ENCODE measurements around the gene ZFYVE26. TPM values are rescaled to one million over a fixed set of nuclear protein-coding genes. Genes with fewer than 3 reads are reported as not detected.

Gene ZFYVE26
- 15.2 and 20.0 TPM in 2 replicates for total RNA-seq

DNA sequence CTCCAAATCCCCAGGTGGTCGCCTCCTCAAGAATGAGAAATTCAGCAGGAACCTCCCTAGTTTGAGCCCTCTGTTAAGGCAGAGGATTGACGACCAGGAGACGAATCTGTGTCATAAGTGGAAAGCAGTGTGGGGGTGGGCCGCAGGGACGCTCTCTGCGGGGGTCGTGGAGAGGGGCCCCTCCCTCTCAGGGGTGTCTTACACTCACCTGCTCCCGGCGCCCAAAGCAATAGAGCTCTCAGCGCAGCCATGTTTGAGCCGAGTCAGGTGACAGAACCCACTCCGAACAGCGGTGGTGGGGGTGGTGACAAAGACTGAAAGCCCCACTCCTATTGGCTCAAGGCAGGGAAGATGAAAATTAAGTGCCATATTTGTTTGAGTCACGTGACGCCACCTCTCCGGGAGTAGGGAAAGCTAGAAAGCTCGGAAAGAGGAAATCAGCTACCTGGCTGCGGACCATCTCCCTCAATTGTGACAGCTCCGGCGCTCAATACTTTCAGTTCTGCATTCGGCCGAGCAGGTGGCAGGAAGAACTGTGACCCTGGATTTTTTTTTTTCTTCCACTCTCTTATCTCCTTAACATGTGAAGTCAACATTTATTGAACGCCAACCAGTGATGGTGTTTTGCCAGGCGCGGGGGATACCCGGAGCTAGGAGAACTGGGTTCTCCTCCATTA is at the start of gene ZFYVE26:
Gene ZFYVE26, minus strand, starts transcription at position 265 of the 677 bp plus-strand sequence. CDS start 627 bp downstream, outside the sequence.
- Mint-ChIP-seq H3K36me3 (ENCODE audit: low read depth) (peaks cover 9% of the 10 kb centered on the region), H3K9me3 (no peaks in the 10 kb centered on the region), H3K4me1 (ENCODE audit: low read depth) (peaks cover 49% of the 10 kb centered on the region), H3K27me3 (ENCODE audit: insufficient read depth) (no peaks in the 10 kb centered on the region), H3K27ac (peak within 1 kb of the TSS; percentile 90), H3K4me3 (peak within 1 kb of the TSS; percentile 90)
- intact Hi-C loops (cut with micrococcal nuclease): loop anchor here (1.0 to 5.0 kb wide), 12 partner anchors 121 to 1951 kb away; partner anchors contain the start of genes ACTN1, DCAF5, EIF2S1 and ERH
- DNase-seq (ENCODE audit: low spot score): peak; percentile 88

DNA sequence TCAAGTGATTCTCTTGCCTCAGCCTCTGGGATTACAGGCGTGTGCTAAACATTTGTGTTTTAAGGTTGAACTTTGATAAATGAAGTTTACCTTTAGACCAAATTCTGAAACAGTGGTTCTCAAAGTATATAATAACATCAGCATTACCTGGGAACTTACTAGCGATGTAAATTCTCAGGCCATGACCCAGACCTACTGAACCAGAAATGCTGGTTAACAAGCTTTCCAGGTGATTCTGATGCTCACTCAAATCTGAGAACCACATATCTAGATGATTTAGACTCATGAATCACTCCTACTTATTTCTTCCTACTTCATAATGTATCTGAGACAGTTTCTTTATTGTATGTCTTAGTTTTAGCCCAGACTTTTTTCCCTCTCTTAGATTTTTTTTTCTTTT is 46.8 kb upstream of the ZFYVE26 start:
- DNase-seq (ENCODE audit: low spot score): no peak
- intact Hi-C loops (cut with micrococcal nuclease): no loop called here
- Mint-ChIP-seq H3K9me3 (no peaks in the 10 kb centered on the region), H3K4me1 (ENCODE audit: low read depth) (no peaks in the 10 kb centered on the region), H3K36me3 (ENCODE audit: low read depth) (peaks cover 9% of the 10 kb centered on the region), H3K27ac (no peak overlapping the region), H3K27me3 (ENCODE audit: insufficient read depth) (no peaks in the 10 kb centered on the region), H3K4me3 (no peak overlapping the region)

DNA sequence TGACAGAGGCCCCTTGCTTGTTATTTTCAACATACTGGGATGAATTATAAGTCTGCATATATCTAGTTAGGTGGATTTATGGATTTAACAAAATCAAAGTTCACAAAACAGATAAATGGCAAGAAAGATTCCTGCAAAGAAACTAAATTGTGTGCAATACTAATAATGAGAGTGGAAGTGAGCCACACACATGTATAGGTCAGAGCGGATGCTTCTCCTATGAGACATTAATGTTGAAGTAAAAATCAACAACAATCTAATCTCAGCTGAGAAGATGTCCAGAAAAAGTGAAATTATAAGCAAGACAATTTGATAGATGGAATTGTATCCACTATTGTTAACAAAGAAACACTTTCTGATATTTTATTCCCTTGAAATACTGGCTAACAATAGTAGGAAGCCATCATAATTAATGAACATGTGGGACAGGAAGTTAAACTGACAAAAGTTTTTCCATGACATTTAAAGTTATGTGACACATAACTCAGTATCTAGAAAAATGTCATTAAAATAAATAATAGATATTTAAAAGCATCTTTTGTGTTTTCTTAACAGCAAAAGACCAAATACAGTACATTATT is 42.9 kb upstream of the ZFYVE26 start:
- Mint-ChIP-seq H3K27ac (no peak overlapping the region), H3K27me3 (ENCODE audit: insufficient read depth) (peaks cover 2% of the 10 kb centered on the region), H3K4me3 (no peak overlapping the region), H3K36me3 (ENCODE audit: low read depth) (peaks cover 2% of the 10 kb centered on the region), H3K4me1 (ENCODE audit: low read depth) (no peaks in the 10 kb centered on the region), H3K9me3 (no peaks in the 10 kb centered on the region)
- no peak for DNase-seq (ENCODE audit: low spot score)
- intact Hi-C loops (cut with micrococcal nuclease): no loop called here

DNA sequence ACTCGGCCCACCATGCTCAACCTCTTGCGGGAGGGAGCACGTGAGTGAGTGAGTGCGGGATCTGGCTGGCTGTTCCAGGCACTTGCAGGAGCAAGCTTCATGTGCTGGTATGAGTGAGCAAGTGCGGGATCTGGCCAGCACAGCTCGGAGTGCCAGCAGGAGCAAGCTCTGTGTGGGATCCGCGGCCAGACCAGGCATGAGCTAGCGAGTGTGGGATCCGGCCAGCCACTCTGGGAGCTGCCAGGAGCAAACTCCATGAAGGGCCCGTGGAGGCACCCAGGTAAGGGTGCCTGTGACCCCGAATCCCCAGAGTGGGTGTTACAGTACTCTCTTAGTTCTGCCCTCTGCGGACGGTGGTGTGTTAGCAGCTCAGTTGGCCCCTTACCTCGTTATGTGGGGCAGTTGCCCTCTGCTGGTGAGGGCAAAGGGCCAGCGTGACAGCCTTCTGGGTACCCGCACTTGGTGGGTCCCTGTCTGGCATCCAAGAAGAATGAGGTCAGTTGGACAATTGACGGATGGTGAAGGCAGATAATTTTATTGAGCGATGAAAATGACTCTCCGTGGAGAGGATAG is 41.5 kb upstream of the ZFYVE26 start:
- Mint-ChIP-seq H3K9me3 (no peaks in the 10 kb centered on the region), H3K27ac (no peak overlapping the region), H3K4me3 (no peak overlapping the region), H3K4me1 (ENCODE audit: low read depth) (no peaks in the 10 kb centered on the region), H3K36me3 (ENCODE audit: low read depth) (no peaks in the 10 kb centered on the region), H3K27me3 (ENCODE audit: insufficient read depth) (peaks cover 2% of the 10 kb centered on the region)
- no peak for DNase-seq (ENCODE audit: low spot score)
- intact Hi-C loops (cut with micrococcal nuclease): no loop called here

DNA sequence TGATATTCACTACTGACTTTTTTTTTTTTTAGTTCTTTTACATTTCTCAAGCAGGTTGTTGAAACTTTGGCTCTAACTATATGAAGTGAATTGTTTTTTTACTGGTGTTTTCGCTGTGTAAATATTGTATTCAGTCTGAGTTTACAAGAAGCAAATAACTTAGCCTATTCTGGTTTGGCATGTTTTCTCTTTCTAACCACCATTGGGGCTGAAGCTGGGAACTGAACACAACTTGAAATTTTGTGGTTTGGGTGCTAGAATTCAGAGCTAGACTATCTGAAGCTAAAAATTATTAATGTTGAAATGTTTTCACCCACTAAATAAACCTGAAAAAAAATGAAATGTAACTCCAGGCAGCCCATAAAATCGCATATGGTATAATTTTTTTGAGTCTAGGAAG is 40.4 kb upstream of the ZFYVE26 start:
- Mint-ChIP-seq H3K27ac (no peak overlapping the region), H3K27me3 (ENCODE audit: insufficient read depth) (peaks cover 2% of the 10 kb centered on the region), H3K4me3 (no peak overlapping the region), H3K9me3 (no peaks in the 10 kb centered on the region), H3K4me1 (ENCODE audit: low read depth) (no peaks in the 10 kb centered on the region), H3K36me3 (ENCODE audit: low read depth) (no peaks in the 10 kb centered on the region)
- intact Hi-C loops (cut with micrococcal nuclease): no loop called here
- no peak for DNase-seq (ENCODE audit: low spot score)

DNA sequence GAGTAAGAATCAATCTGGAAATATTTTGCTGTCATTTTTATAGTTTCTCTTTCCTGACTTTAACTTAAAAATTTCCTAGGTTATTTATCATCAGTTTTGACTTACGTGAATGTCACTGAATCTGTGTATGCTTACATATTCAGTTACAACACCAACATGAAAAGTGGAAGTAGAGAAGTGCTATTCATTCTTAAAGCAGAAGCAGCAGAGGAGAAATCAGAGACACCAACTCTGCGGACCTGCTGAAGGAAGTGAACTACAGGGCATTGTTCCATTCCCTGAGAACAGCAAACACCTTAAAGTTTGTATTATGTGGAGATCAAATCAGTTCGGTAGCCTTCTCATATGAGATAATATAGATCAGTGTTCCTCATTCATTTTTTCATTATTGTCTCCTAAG is 37.3 kb upstream of the ZFYVE26 start:
- Mint-ChIP-seq H3K27me3 (ENCODE audit: insufficient read depth) (peaks cover 2% of the 10 kb centered on the region), H3K4me3 (no peak overlapping the region), H3K36me3 (ENCODE audit: low read depth) (peaks cover 2% of the 10 kb centered on the region), H3K9me3 (no peaks in the 10 kb centered on the region), H3K4me1 (ENCODE audit: low read depth) (no peaks in the 10 kb centered on the region), H3K27ac (no peak overlapping the region)
- no peak for DNase-seq (ENCODE audit: low spot score)
- intact Hi-C loops (cut with micrococcal nuclease): no loop called here

DNA sequence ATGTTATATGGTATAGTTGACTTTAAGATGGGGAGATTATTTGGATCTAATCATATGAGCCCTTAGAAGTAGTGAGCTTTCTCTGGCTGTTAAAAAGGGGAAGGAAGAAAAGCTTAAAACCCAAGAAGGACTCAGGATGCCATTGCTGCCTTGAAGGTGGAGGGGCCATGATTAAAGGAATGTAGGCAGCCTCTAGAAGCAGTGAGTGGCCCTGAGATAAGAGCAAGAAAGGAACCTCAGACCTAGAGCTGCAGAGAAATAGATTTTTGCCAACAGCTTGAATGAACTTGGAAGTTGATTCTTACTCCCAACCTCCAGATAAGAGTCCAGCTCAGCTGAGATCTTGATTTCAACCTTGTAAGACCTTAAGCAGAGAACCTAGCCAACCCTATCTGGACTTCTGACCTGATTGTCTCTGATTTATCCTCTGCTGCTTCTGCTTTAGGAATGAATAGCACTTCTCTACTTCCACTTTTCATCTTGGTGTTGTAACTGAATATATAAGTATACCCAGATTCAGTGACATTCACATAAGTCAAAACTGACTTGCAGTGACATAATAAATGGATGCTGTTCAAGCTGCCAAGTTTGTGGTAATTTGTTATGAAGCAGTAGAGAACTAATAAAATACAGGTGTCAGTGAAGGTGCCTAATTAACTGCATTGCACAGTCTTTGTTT is 36.7 kb upstream of the ZFYVE26 start:
- H3K9me3 Mint-ChIP-seq: peaks cover 3% of the 10 kb centered on the region
- peaks cover 2% of the 10 kb centered on the region for H3K36me3 Mint-ChIP-seq (ENCODE audit: low read depth)
- no peak overlapping the region for H3K27ac Mint-ChIP-seq
- H3K27me3 Mint-ChIP-seq (ENCODE audit: insufficient read depth): peaks cover 2% of the 10 kb centered on the region
- DNase-seq (ENCODE audit: low spot score): no peak
- H3K4me1 Mint-ChIP-seq (ENCODE audit: low read depth): no peaks in the 10 kb centered on the region
- intact Hi-C loops (cut with micrococcal nuclease): no loop called here
- H3K4me3 Mint-ChIP-seq: no peak overlapping the region

DNA sequence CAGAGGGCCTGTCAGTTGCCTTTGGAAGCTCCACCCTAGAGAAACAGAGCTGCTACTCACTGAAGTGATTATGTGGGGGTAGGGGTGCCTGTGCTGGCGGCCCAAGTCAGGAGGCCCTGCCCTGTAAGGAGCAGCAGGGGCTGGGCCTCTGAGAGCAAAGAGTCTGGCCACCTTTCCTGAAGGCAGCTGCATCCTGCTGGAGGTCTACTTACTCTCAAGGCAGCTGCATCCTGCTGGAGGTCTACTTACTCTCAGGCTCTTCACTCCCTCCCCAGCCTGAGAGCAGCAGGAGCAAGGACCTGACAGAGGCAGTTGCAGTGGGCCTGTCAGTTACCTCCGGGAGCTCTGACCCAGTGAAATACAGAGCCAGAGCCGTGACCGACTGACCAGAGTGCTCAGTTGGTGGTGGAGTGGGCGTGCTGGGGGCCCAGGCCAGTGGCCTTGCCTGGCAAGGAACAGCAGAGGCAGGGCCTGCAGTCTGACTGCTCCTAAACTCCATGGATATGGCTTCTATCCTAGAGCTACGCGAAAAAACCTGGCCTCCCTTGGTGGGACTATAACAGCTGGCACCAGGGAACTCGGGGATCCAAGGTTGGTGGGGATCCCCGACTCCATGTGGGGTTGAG is 35.5 kb upstream of the ZFYVE26 start:
- Mint-ChIP-seq H3K36me3 (ENCODE audit: low read depth) (peaks cover 3% of the 10 kb centered on the region), H3K27me3 (ENCODE audit: insufficient read depth) (peaks cover 6% of the 10 kb centered on the region), H3K9me3 (peaks cover 8% of the 10 kb centered on the region), H3K27ac (no peak overlapping the region), H3K4me1 (ENCODE audit: low read depth) (no peaks in the 10 kb centered on the region), H3K4me3 (no peak overlapping the region)
- no peak for DNase-seq (ENCODE audit: low spot score)
- intact Hi-C loops (cut with micrococcal nuclease): no loop called here

DNA sequence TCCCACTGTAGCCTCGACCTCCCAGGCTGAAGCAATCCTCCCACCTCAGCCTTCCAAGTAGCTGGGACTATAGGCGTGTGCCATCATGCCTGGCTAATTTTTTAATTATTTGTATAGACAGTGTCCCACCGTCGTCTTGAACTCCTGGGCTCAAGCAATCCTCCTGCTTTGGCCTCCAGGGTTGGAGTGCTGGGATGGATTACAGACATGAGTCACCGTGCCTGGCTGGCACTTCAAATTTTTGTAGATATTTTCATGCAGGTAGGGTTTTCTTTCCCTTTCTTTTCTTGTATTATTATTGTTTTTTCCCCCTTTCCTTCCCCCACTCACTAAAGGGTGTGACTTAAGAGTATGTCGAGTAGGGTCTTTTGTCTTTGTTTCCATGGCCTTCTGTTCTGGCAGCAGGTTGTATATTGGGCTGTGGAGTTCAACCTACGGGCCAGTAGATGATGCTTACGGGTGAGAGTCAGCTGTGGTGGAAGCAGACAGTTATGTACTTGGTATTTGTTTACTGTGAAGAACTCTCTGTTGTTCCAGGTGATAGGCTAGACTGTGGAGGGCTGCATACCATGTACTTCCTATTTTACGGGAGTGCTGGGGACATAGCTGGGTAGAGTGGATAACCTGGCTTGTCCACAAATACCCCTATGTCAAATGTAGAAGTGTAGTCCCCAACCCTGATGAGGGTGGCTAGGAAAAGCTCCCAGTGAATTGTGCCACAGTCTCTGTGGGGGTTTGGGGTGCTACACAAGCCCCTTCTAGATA is 33.9 kb upstream of the ZFYVE26 start:
- intact Hi-C loops (cut with micrococcal nuclease): no loop called here
- Mint-ChIP-seq H3K27me3 (ENCODE audit: insufficient read depth) (peaks cover 4% of the 10 kb centered on the region), H3K27ac (no peak overlapping the region)

DNA sequence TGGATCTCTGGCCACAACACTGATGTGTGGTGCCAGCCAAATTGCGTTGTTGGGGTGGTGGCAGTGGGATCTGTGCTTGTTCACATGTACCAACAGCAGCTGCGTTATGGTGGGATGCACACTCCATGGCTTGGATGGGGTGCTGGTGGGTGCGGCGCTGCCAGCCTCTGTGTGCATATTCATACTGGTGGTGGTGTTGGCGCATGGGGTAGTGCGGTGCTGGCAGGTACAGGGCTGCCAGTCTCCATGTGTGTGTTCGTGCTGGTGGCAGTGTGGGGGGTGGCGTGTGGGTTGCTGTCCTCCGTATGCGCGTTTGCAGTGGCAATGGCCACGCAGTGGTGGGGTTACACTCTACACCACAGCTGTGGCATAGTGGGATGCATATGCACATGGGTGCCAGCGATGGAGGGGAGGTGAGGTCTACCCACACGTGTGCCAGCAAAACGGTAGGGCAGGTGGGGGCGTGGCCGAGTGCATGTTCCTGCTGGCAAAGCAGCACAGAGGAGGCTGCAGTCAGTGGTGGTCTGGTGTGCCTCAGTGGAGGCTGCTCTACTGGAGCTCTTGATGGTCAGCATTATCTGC is 29.7 kb upstream of the ZFYVE26 start:
- no peak for DNase-seq (ENCODE audit: low spot score)
- H3K4me3 Mint-ChIP-seq: no peak overlapping the region
- peaks cover 8% of the 10 kb centered on the region for H3K9me3 Mint-ChIP-seq
- intact Hi-C loops (cut with micrococcal nuclease): no loop called here
- H3K27ac Mint-ChIP-seq: no peak overlapping the region
- peaks cover 4% of the 10 kb centered on the region for H3K27me3 Mint-ChIP-seq (ENCODE audit: insufficient read depth)
- H3K36me3 Mint-ChIP-seq (ENCODE audit: low read depth): peaks cover 3% of the 10 kb centered on the region
- H3K4me1 Mint-ChIP-seq (ENCODE audit: low read depth): no peaks in the 10 kb centered on the region

More for the DNA sequence above, 33.9 kb upstream of the ZFYVE26 start:
- Mint-ChIP-seq H3K36me3 (ENCODE audit: low read depth) (peaks cover 3% of the 10 kb centered on the region), H3K9me3 (peaks cover 8% of the 10 kb centered on the region), H3K4me1 (ENCODE audit: low read depth) (no peaks in the 10 kb centered on the region), H3K4me3 (no peak overlapping the region)
- DNase-seq (ENCODE audit: low spot score): no peak

DNA sequence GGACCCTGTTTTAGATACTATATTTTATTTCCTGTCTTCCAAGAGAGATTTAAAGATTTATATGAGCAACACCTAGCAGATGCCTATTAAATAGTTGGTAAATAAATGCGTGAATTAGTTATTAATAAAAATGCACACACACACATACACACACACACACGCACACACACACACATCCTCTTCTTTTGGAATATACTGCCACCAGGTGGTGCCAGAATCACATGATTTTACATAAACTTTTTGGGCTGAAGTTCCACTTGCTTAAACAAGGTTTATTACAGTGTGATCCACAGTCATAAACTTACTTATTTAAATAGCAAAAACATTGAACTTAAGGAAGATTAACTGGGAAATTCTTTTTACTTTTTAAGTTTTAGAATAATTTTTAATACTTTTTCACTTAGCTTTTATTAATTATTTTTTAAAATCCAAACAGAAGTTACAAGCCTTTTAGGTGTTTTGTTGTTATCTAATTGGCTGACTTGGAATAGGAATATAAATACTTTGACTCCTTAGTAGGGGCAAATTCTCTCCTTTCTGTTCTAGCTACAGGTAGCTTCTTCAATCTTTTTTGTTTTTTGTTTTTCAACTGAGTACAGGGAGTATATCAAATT is 20.7 kb upstream of the ZFYVE26 start:
- intact Hi-C loops (cut with micrococcal nuclease): loop anchor here (1.0 to 5.0 kb wide), 3 partner anchors 95 to 1007 kb away; no protein-coding TSS in a partner anchor
- no peak overlapping the region for H3K4me3 Mint-ChIP-seq
- H3K27me3 Mint-ChIP-seq (ENCODE audit: insufficient read depth): no peaks in the 10 kb centered on the region
- no peaks in the 10 kb centered on the region for H3K4me1 Mint-ChIP-seq (ENCODE audit: low read depth)
- no peak for DNase-seq (ENCODE audit: low spot score)
- peaks cover 3% of the 10 kb centered on the region for H3K36me3 Mint-ChIP-seq (ENCODE audit: low read depth)
- H3K27ac Mint-ChIP-seq: no peak overlapping the region
- H3K9me3 Mint-ChIP-seq: no peaks in the 10 kb centered on the region

All from activated T-helper 1 cell treated with anti-CD3 and anti-CD28 coated beads, Interleukin-12 subunit alpha, Interleukin-12 subunit beta, Interleukin-2, Interleukin-4 antibody, amounts not matched to agents 30 ng/mL and 10 ng/mL and 1 ng/mL, durations not matched to agents 14 hours and 24 hours and 36 hours (primary cell).